K562 (cell line): ENCODE data around the gene IGSF21. TPM values are rescaled to one million over a fixed set of nuclear protein-coding genes. Genes with fewer than 3 reads are reported as not detected.

Experiments used
- ATAC-seq: fragments of 200-7000 bp; cut with Tn5 transposase; 3 replicates; pipeline ENCODE4 v1.9.1; 2020; ENCODE audit warnings: moderate library complexity
- BruUV-seq: library from RNA; stranded (reverse); fragments of 400-500 nt; replicated peaks from 2 replicates; lab custom pipeline; 2021; lab: Mats Ljungman, UMichigan
- CTCF ChIA-PET: fragments of 300-600 bp; formaldehyde crosslinking; extraction: SDS; loops from one replicate; lab custom pipeline; 2021; ENCODE audit warnings: low intra/inter-chr PET ratio; lab: Yijun Ruan, JAX
- POLR2A ChIA-PET: fragments of 300-600, 350-650 bp; sonication (Branson Sonifier 250); formaldehyde crosslinking; extraction: SDS; loops from one replicate; lab custom pipeline; 2021; ENCODE audit warnings: antibody characterized with exemption, inconsistent platforms; lab: Yijun Ruan, JAX
- DNase-seq, 4 experiments: peaks; one replicate each; pipeline versions ENCODE4 v3.0.0 to v3.0.0-alpha.2; 2011 to 2018; ENCODE audit warnings: low spot score in 3 of 4, mixed read lengths in 3 of 4; ENCODE audit errors: extremely low read depth in 1 of 4
- FAIRE-seq: peaks from 2 replicates; lab custom pipeline; 2011; peaks lifted over from hg19 to GRCh38; lab: Jason Lieb, UNC
- H2AFZ ChIP-seq: 2 replicates; pipeline ENCODE4 v1.6.0; 2011; ENCODE audit warnings: low read depth, low read length, control low read depth, inconsistent platforms
- H3K27ac ChIP-seq: fragments of 200-600 bp; 3 replicates; pipeline ENCODE4 v1.8.0; 2011; ENCODE audit warnings: low read depth, mild to moderate bottlenecking, control low read depth, inconsistent platforms, low read length, moderate library complexity, mixed read lengths; ENCODE audit errors: extremely low read depth
- H3K27me3 ChIP-seq, 2 experiments: fragments of 300-600 bp in 1 of 2; 2 replicates in 1 of 2; 3 replicates in 1 of 2; pipeline versions ENCODE4 v1.6.0 to v1.8.0; 2011; ENCODE audit warnings: inconsistent platforms in 2 of 2, low read length in 2 of 2, mild to moderate bottlenecking in 1 of 2, mixed read lengths in 1 of 2, moderate library complexity in 1 of 2; ENCODE audit not compliant: control insufficient read depth in 2 of 2, insufficient read depth in 2 of 2
- H3K36me3 ChIP-seq: fragments of 300-600 bp; 3 replicates; pipeline ENCODE4 v1.8.0; 2011; ENCODE audit warnings: mild to moderate bottlenecking, low read length, inconsistent platforms; ENCODE audit not compliant: control insufficient read depth, insufficient read depth
- H3K4me1 ChIP-seq, 2 experiments: fragments of 200-600 bp in 1 of 2; replicated peaks in 1 of 2; 2 replicates in 1 of 2; 3 replicates in 1 of 2; pipeline versions ENCODE4 v1.5.1 to v1.8.0; 2011; ENCODE audit warnings: inconsistent platforms in 2 of 2, low read length in 2 of 2, mild to moderate bottlenecking in 1 of 2, mixed read lengths in 1 of 2, moderate library complexity in 1 of 2; ENCODE audit not compliant: control insufficient read depth in 2 of 2, insufficient read depth in 2 of 2
- H3K4me2 ChIP-seq: 2 replicates; pipeline ENCODE4 v1.6.1; 2011; ENCODE audit warnings: low read length, control low read depth, inconsistent platforms, mixed read lengths; ENCODE audit not compliant: insufficient read depth
- H3K4me3 ChIP-seq: fragments of 200-600 bp; sonication (generic), shearing (Covaris generic); 2 replicates; pipeline ENCODE4 v1.5.1; 2016; ENCODE audit warnings: control low read depth, inconsistent platforms
- H3K79me2 ChIP-seq: fragments of 200-600 bp; 3 replicates; pipeline ENCODE4 v1.8.0; 2011; ENCODE audit warnings: low read length, inconsistent platforms; ENCODE audit not compliant: control insufficient read depth, insufficient read depth
- H3K9ac ChIP-seq, 2 experiments: 2 replicates each; pipeline versions ENCODE4 v1.6.0 to v1.6.1; 2011; ENCODE audit warnings: low read depth in 2 of 2, low read length in 2 of 2, control low read depth in 1 of 2, inconsistent platforms in 1 of 2, mild to moderate bottlenecking in 1 of 2, mixed read lengths in 1 of 2; ENCODE audit not compliant: insufficient read depth in 1 of 2
- H3K9me1 ChIP-seq: one replicate; pipeline ENCODE4 v1.6.0; 2011; ENCODE audit warnings: inconsistent platforms, mild to moderate bottlenecking, low read length, moderate library complexity; ENCODE audit not compliant: control insufficient read depth, insufficient read depth
- H3K9me3 ChIP-seq: replicated peaks from 2 replicates; pipeline ENCODE4 v1.5.1; 2011; ENCODE audit warnings: low read depth, low read length, inconsistent platforms; ENCODE audit not compliant: control insufficient read depth, insufficient read depth
- H4K20me1 ChIP-seq: replicated peaks from 2 replicates; pipeline ENCODE4 v1.6.1; 2011; ENCODE audit warnings: low read length, inconsistent platforms, mixed read lengths; ENCODE audit not compliant: control insufficient read depth, insufficient read depth
- BDP1 ChIP-seq: IDR thresholded peaks from 3 replicates; pipeline ENCODE4 v1.6.1; 2011; ENCODE audit not compliant: insufficient read length, insufficient read depth
- CBX2 ChIP-seq: fragments of 200-600 bp; sonication (generic); IDR thresholded peaks from one replicate; pipeline ENCODE4 v1.6.1; 2012; ENCODE audit warnings: mild to moderate bottlenecking, low read length, inconsistent platforms; ENCODE audit not compliant: insufficient read depth, poor library complexity, severe bottlenecking
- HMG20B ChIP-seq: fragments of 250-450 bp; sonication (Bioruptor Pico); IDR thresholded peaks from 2 replicates; pipeline ENCODE4 v1.5.0; 2021; ENCODE audit warnings: mild to moderate bottlenecking
- KLF13 ChIP-seq: fragments of 450-650 bp; IDR thresholded peaks from 2 replicates; pipeline ENCODE4 v1.6.1; 2016; ENCODE audit warnings: missing genetic modification characterization, low read depth, mild to moderate bottlenecking, missing compliant biosample characterization, moderate library complexity, borderline replicate concordance
- U2AF2 ChIP-seq: fragments of 200-400 bp; formaldehyde crosslinking; optimal IDR thresholded peaks from 2 replicates; pipeline ENCODE3; 2017; ENCODE audit warnings: low read depth, mild to moderate bottlenecking, low read length
- ZNF282 ChIP-seq: sonication (generic); formaldehyde crosslinking; IDR thresholded peaks from 2 replicates; pipeline ENCODE4 v1.8.1; 2023; ENCODE audit warnings: missing genetic modification reagents
- ZNF324 ChIP-seq: fragments of 250-450 bp; sonication (Bioruptor Pico); IDR thresholded peaks from 2 replicates; pipeline ENCODE4 v1.4.0; 2020; ENCODE audit warnings: mild to moderate bottlenecking
- WGBS: fragments of 100-300 bp; shearing (Covaris generic); methylation state at CpG from one replicate; pipeline ENCODE4 v1.1.6; 2016; ENCODE audit warnings: low coverage, mixed read lengths; ENCODE audit not compliant: insufficient coverage; ENCODE audit errors: missing lambda C conversion rate; 5-methylcytosine and 5-hydroxymethylcytosine counted together
- in situ Hi-C: fragments of 300-500 bp; cut with MboI; formaldehyde crosslinking; loops from 4 replicates; pipeline ENCODE4 v1.15.0; 2018; ENCODE audit warnings: inconsistent platforms, mixed read lengths
- intact Hi-C: fragments of 100-400 bp; cut with micrococcal nuclease; formaldehyde crosslinking; loops from 2 replicates; pipeline ENCODE4 v1.14.2; 2022
- polyA plus RNA-seq, 8 experiments: library from polyadenylated mRNA; depleted of rRNA in 4 of 8; stranded (reverse) in 5 of 8; unstranded in 3 of 8; fragments of >200 nt; fragmentation: Nextera tagmentation in 2 of 8; fragmentation: Illumina TruSeq in 1 of 8; extraction: Ambion mirVana in 2 of 8; extraction: Trizol in 1 of 8; gene quantifications; 2 replicates each; pipeline versions ENCODE4 v1.2.1 to v1.2.3, GENCODE V29; 2011 to 2014; ENCODE audit warnings: inconsistent platforms in 1 of 8, missing spikeins in 1 of 8
- total RNA-seq, 7 experiments: library from RNA; depleted of rRNA in 6 of 7; stranded (reverse); fragments of >200 nt in 6 of 7; fragmentation: Illumina TruSeq in 2 of 7; extraction: Trizol in 2 of 7; gene quantifications; 2 replicates each; pipeline versions ENCODE4 v1.2.1 to v1.2.3, GENCODE V29; 2011 to 2021; ENCODE audit warnings: low replicate concordance in 1 of 7
- TF ChIP-seq, protein P1 (sequence below), 2 experiments: fragments of 200-800 bp in 1 of 2; sonication (Bioruptor generic) in 1 of 2; sonication (generic) in 1 of 2; formaldehyde crosslinking in 1 of 2; IDR thresholded peaks in 1 of 2; conservative IDR thresholded peaks in 1 of 2; 2 replicates each; pipeline versions ENCODE4 v1.5.0 to v1.6.1; 2016 to 2020; ENCODE audit warnings: missing compliant biosample characterization in 1 of 2, missing genetic modification characterization in 1 of 2, missing genetic modification reagents in 1 of 2
- TF ChIP-seq, protein P2 (sequence below): fragments of 250-450 bp; sonication (Bioruptor Pico); IDR thresholded peaks from 2 replicates; pipeline ENCODE4 v1.8.0; 2021; ENCODE audit warnings: moderate library complexity, mild to moderate bottlenecking, inconsistent platforms
- TF ChIP-seq, protein P3 (sequence below): sonication (generic); formaldehyde crosslinking; IDR thresholded peaks from 2 replicates; pipeline ENCODE4 v1.8.0; 2022; ENCODE audit warnings: mild to moderate bottlenecking, low read depth, missing genetic modification reagents
- TF ChIP-seq, protein P4 (sequence below): sonication (generic); formaldehyde crosslinking; IDR thresholded peaks from 2 replicates; pipeline ENCODE4 v1.8.1; 2022; ENCODE audit warnings: missing genetic modification reagents
- TF ChIP-seq, protein P5 (sequence below): fragments of 250-450 bp; sonication (Bioruptor Pico); IDR thresholded peaks from 2 replicates; pipeline ENCODE4 v1.5.0; 2020; ENCODE audit warnings: mild to moderate bottlenecking

IGSF21 gene
- total and polyA plus RNA-seq, 9 of the 15 experiments (the other 6 are each of a cell fraction or from before 2014, with no cell fraction given): not detected

DNA sequence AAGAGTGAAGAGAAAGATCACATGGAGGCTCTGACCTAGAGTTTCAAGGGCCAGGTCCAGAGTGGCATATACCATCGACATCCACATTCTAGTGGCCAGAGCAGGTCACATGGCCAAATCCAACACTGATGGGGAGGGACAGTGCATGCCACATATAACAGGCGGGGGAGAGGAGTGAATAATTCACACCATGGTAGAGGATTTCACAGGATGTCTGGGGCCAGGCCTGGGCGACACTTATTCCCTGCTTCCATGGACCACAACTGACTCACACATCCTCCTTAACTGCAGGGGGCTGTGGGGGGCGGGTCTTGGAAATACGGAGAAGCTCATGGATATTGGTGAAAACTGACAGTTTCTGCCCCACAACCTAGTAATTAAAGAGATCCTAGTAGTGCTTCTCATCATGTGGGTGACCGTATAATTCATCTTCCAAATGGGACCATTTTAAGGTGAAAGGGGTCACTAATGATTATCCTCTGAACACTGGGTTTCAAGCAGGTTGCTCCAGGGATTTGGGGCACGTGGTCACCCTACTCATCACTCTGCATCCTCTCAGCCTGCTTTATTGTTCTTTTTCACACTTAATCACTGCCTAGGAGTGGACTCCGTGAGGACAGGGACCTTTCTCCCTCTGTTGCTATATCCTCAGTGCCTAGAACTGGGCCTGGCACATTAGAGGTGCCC, 44.0 kb downstream of the IGSF21 start:
- Histone ChIP-seq H3K79me2 (no peaks in the 10 kb centered on the region), H4K20me1 (peaks cover 9% of the 10 kb centered on the region; the same call in 1 of the 2 replicates), H2AFZ (no peak overlapping the region), H3K27ac (no peak overlapping the region), H3K4me3 (no peak overlapping the region), H3K9ac (no peak overlapping the region), H3K4me1 (no peaks in the 10 kb centered on the region), H3K4me2 (no peak overlapping the region), H3K9me1 (no peaks in the 10 kb centered on the region), H3K9me3 (no peaks in the 10 kb centered on the region), H3K36me3 (no peaks in the 10 kb centered on the region), H3K27me3 (peaks cover 7 to 55% of the 10 kb centered on the region in 2 experiments; a peak in 3 of 5 replicates)
- in situ Hi-C loops: no loop called here
- FAIRE-seq: no peak
- DNase-seq: no peak
- CTCF ChIA-PET: no interaction called here
- POLR2A ChIA-PET: interaction anchor here (1.0 to 1.5 kb wide), 2 partner anchors 9 to 33 kb away, joined by 4 read pairs; no protein-coding TSS in a partner anchor
- ATAC-seq: no peak
- no TSS peak for BruUV-seq
- intact Hi-C loops: no loop called here
- 0% methylated on average over 8 of the region's 8 CpGs for WGBS
- TF ChIP-seq ZNF282 (CRISPR knock-in tag) (no peak), BDP1 (no peak), U2AF2 (no peak), KLF13 (no peak), ZNF324 (CRISPR knock-in tag) (no peak), CBX2 (no peak), HMG20B (CRISPR knock-in tag) (no peak)
- TF ChIP-seq, protein P1, sequence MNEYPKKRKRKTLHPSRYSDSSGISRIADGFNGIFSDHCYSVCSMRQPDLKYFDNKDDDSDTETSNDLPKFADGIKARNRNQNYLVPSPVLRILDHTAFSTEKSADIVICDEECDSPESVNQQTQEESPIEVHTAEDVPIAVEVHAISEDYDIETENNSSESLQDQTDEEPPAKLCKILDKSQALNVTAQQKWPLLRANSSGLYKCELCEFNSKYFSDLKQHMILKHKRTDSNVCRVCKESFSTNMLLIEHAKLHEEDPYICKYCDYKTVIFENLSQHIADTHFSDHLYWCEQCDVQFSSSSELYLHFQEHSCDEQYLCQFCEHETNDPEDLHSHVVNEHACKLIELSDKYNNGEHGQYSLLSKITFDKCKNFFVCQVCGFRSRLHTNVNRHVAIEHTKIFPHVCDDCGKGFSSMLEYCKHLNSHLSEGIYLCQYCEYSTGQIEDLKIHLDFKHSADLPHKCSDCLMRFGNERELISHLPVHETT (CRISPR knock-in tag; conservative IDR thresholded peaks at IDR 0.05 in 1 of 2, IDR thresholded peaks at IDR 0.05 in 1 of 2): no peak
- TF ChIP-seq, protein P2, sequence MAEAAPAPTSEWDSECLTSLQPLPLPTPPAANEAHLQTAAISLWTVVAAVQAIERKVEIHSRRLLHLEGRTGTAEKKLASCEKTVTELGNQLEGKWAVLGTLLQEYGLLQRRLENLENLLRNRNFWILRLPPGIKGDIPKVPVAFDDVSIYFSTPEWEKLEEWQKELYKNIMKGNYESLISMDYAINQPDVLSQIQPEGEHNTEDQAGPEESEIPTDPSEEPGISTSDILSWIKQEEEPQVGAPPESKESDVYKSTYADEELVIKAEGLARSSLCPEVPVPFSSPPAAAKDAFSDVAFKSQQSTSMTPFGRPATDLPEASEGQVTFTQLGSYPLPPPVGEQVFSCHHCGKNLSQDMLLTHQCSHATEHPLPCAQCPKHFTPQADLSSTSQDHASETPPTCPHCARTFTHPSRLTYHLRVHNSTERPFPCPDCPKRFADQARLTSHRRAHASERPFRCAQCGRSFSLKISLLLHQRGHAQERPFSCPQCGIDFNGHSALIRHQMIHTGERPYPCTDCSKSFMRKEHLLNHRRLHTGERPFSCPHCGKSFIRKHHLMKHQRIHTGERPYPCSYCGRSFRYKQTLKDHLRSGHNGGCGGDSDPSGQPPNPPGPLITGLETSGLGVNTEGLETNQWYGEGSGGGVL (CRISPR knock-in tag): no peak
- TF ChIP-seq, protein P3, sequence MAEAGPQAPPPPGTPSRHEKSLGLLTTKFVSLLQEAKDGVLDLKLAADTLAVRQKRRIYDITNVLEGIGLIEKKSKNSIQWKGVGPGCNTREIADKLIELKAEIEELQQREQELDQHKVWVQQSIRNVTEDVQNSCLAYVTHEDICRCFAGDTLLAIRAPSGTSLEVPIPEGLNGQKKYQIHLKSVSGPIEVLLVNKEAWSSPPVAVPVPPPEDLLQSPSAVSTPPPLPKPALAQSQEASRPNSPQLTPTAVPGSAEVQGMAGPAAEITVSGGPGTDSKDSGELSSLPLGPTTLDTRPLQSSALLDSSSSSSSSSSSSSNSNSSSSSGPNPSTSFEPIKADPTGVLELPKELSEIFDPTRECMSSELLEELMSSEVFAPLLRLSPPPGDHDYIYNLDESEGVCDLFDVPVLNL (CRISPR knock-in tag): no peak
- TF ChIP-seq, protein P4, sequence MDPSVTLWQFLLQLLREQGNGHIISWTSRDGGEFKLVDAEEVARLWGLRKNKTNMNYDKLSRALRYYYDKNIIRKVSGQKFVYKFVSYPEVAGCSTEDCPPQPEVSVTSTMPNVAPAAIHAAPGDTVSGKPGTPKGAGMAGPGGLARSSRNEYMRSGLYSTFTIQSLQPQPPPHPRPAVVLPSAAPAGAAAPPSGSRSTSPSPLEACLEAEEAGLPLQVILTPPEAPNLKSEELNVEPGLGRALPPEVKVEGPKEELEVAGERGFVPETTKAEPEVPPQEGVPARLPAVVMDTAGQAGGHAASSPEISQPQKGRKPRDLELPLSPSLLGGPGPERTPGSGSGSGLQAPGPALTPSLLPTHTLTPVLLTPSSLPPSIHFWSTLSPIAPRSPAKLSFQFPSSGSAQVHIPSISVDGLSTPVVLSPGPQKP (CRISPR knock-in tag): no peak
- TF ChIP-seq, protein P5, sequence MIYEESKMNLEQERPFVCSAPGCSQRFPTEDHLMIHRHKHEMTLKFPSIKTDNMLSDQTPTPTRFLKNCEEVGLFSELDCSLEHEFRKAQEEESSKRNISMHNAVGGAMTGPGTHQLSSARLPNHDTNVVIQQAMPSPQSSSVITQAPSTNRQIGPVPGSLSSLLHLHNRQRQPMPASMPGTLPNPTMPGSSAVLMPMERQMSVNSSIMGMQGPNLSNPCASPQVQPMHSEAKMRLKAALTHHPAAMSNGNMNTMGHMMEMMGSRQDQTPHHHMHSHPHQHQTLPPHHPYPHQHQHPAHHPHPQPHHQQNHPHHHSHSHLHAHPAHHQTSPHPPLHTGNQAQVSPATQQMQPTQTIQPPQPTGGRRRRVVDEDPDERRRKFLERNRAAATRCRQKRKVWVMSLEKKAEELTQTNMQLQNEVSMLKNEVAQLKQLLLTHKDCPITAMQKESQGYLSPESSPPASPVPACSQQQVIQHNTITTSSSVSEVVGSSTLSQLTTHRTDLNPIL (CRISPR knock-in tag): no peak
